ENCODE results near the gene MYO3A. TPM values are rescaled to one million over a fixed set of nuclear protein-coding genes. Genes with fewer than 3 reads are reported as not detected.
"Not testable (repeated sequence)": the region's sequence is repeated elsewhere in the genome, so short reads cannot be mapped to it uniquely, and the experiment has no call there.

Gene MYO3A
- total RNA-seq, 4 donors from 2014 or later = 0.35 to 3.1 (median 1.9) TPM

DNA sequence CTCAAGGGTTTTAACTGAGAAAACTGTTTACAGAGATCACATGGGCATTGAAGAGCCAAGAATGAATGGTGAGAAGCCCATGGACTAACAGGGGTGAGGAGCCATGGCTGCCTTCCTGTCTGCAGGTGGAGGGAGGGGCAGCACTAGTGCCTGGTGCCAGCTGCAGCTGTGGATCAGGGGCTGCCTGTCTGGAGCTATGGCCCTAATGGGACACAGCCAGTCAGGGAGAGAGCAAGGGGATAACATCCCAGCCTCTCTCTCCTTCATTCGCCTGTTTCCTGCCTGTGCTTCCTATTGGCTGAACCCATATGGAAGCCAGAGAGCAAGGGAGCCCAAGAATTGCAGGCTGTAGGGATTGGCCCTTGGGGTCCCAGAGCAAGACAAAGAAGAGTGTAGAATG, 156.7 kb downstream of the MYO3A start:
- Histone ChIP-seq H3K4me3 (no peak overlapping the region), H3K36me3 (no peaks in the 10 kb centered on the region), H3K27ac (no peak overlapping the region), H3K9me3 (no peaks in the 10 kb centered on the region), H3K27me3 (no peaks in the 10 kb centered on the region), H3K4me1 (no peaks in the 10 kb centered on the region)
- intact Hi-C loops (cut with DNase I) = no loop called here
- no peak for TF ChIP-seq POLR2A (IDR thresholded peaks at IDR 0.05)
- TF ChIP-seq, protein P1, sequence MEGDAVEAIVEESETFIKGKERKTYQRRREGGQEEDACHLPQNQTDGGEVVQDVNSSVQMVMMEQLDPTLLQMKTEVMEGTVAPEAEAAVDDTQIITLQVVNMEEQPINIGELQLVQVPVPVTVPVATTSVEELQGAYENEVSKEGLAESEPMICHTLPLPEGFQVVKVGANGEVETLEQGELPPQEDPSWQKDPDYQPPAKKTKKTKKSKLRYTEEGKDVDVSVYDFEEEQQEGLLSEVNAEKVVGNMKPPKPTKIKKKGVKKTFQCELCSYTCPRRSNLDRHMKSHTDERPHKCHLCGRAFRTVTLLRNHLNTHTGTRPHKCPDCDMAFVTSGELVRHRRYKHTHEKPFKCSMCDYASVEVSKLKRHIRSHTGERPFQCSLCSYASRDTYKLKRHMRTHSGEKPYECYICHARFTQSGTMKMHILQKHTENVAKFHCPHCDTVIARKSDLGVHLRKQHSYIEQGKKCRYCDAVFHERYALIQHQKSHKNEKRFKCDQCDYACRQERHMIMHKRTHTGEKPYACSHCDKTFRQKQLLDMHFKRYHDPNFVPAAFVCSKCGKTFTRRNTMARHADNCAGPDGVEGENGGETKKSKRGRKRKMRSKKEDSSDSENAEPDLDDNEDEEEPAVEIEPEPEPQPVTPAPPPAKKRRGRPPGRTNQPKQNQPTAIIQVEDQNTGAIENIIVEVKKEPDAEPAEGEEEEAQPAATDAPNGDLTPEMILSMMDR (IDR thresholded peaks at IDR 0.05) = no peak
- WGBS, 2 donors = 100% methylated on average over 1 of the region's 1 CpG
- no peak for DNase-seq

DNA sequence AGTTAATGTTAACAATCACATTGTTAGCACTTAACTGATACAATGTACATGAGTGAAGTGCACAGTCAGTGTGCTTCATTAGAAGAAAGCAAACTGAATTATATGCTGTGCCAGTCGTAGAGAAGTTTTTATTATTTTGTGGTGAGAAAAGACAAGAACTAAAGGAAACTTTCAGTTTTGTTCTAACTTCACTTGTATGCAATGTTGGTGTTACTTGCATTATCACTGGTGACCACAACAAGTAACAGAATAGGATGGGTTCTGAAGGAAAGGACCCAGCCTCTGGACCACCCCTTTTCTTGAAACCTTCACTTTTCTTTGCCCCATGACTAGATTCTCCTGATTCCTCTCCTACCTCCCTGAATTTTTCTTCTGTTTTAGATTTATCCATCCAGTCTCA, 159.2 kb downstream of the MYO3A start:
- Histone ChIP-seq H3K4me1 (no peaks in the 10 kb centered on the region), H3K9me3 (no peaks in the 10 kb centered on the region), H3K27me3 (no peaks in the 10 kb centered on the region), H3K36me3 (no peaks in the 10 kb centered on the region), H3K27ac (no peak overlapping the region), H3K4me3 (no peak overlapping the region)
- TF ChIP-seq, protein P1 (IDR thresholded peaks at IDR 0.05) = no peak
- TF ChIP-seq POLR2A (IDR thresholded peaks at IDR 0.05) = no peak
- 66 to 73% methylated on average over 1 of the region's 1 CpG for WGBS, 2 donors
- intact Hi-C loops (cut with DNase I) = no loop called here
- no peak for DNase-seq

DNA sequence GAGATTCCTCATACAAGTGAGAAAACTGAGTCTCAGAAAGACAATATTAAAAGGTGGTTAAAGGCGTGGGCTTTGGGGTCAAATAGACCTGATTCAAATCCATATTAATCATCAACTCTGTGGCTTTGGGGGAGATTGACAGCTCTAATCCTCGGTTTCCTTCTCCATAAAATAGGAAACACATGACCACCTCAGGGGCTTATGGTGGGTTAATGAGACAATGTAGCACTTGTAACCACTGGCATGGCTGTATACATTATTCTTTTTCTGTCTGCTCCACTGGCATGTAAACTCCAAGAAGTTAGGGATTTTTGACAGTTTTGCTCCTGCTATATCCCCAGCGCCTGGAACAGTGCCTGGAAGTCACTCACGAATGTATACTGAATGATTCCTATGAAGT, 161.8 kb downstream of the MYO3A start:
- Histone ChIP-seq H3K27me3 (no peaks in the 10 kb centered on the region), H3K4me3 (no peak overlapping the region), H3K27ac (no peak overlapping the region), H3K36me3 (no peaks in the 10 kb centered on the region), H3K4me1 (no peaks in the 10 kb centered on the region), H3K9me3 (no peaks in the 10 kb centered on the region)
- TF ChIP-seq, protein P1 (IDR thresholded peaks at IDR 0.05) = no peak
- TF ChIP-seq POLR2A (IDR thresholded peaks at IDR 0.05) = no peak
- intact Hi-C loops (cut with DNase I) = no loop called here
- DNase-seq = no peak
- WGBS, 2 donors = 61 to 63% methylated on average over 4 of the region's 4 CpGs

DNA sequence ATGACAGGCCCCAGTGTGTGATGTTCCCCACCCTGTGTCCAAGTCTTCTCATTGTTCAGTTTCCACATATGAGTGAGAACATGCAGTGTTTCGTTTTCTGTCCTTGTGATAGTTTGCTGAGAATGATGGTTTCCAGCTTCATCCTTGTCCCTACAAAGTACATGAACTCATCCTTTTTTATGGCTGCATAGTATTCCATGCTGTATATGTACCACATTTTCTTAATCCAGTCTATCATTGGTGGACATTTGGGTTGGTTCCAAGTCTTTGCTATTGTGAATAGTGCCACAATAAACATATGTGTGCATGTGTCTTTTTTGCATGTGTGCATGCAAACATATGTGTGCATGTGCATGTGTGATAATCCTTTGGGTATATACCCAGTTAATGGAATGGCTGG, 163.5 kb downstream of the MYO3A start:
- intact Hi-C loops (cut with DNase I) = not testable (repeated sequence)
- WGBS, 2 donors = 69 to 73% methylated on average over 1 of the region's 1 CpG

DNA sequence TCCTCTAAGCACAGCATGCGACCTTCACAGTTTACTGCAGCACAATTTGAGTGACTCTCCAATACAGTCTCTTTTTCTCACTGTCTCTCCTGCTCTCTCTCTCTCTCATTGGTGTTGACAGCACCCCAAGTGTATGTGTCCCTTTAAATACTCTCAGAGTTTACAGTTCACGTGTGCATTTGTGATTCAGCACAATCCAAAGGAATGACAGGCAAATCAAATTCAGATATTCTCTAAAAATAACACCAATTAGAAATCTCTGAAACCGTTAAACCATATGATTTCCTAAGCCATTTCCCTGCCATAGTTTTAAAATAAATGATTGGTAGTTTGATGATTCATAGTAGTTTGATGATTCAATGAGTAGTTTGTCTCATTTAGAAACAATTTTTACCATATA, 178.5 kb downstream of the MYO3A start:
- H3K4me1 ChIP-seq = no peaks in the 10 kb centered on the region
- no peaks in the 10 kb centered on the region for H3K9me3 ChIP-seq
- no peaks in the 10 kb centered on the region for H3K36me3 ChIP-seq
- H3K27me3 ChIP-seq = no peaks in the 10 kb centered on the region
- 55 to 57% methylated on average over 3 of the region's 3 CpGs for WGBS, 2 donors
- no peak overlapping the region for H3K4me3 ChIP-seq
- intact Hi-C loops (cut with DNase I) = no loop called here
- TF ChIP-seq, protein P1 (IDR thresholded peaks at IDR 0.05) = no peak
- no peak for TF ChIP-seq POLR2A (IDR thresholded peaks at IDR 0.05)
- H3K27ac ChIP-seq = no peak overlapping the region
- no peak for DNase-seq

More for the DNA sequence above, 163.5 kb downstream of the MYO3A start:
- not testable (repeated sequence) for DNase-seq, H3K27ac ChIP-seq, H3K4me1 ChIP-seq, H3K4me3 ChIP-seq, H3K36me3 ChIP-seq, H3K27me3 ChIP-seq, H3K9me3 ChIP-seq

DNA sequence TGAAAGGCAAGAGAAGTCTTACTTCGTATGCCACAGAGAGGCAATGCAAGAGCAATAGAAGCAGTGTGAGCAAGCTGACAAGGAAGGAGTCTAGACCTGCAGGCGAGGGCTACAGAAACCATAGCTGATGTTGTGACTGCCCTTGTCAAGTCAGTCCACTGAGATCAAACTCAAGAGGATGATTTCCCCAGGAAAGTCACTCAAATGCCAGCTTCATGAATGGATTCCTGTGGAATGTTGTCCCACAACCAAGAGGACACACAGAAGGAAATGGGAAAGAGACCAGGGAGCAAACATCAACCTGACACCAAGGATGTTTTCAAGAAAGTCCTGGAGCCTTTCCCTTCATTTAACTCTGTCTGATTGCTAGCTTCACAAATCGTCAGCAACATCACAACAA, 204.6 kb downstream of the MYO3A start:
- Histone ChIP-seq H3K27me3 (no peaks in the 10 kb centered on the region), H3K4me1 (no peaks in the 10 kb centered on the region), H3K4me3 (no peak overlapping the region), H3K36me3 (no peaks in the 10 kb centered on the region), H3K27ac (no peak overlapping the region), H3K9me3 (no peaks in the 10 kb centered on the region)
- intact Hi-C loops (cut with DNase I) = no loop called here
- no peak for DNase-seq
- no peak for TF ChIP-seq POLR2A (IDR thresholded peaks at IDR 0.05)
- TF ChIP-seq, protein P1 (IDR thresholded peaks at IDR 0.05) = no peak
- WGBS, 2 donors = 81 to 84% methylated on average over 3 of the region's 3 CpGs

All from esophagus squamous epithelium (tissue), 5 donors.